ENCODE results near the gene COL16A1. TPM values are rescaled to one million over a fixed set of nuclear protein-coding genes. Genes with fewer than 3 reads are reported as not detected.

The COL16A1 gene
- total RNA-seq, 4 donors from 2014 or later: 14.3 to 135 (median 40.1) TPM

DNA sequence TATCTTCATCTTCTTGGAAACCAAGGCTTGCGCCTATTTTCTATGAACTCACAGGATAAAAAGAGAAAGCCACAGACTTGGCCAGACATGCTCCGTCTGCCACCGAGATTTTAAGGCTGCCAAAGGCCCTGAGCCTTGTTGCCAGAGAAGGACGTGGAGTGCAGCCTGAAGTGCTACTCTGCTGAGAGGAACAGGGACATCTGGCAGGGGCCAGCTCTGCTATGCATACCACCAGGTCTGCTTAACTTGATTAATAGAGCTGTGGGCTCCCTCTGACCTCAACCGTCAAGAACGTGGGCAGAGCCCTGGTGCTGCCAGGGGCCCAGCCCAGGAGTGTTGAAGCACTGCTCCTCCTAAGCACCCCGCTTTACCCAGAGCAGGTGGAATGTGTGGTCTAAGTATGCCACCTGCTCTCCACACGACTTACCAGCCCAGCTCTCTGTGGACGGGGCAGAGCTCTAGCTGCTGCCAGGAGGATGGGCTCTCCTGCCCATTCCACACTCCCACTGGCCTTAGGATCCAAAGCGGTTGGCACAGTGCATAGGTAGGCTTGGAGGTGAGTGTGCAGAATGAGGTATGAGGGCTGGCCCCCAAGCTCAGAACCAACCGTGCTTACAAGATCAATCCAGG is 75.8 kb downstream of the COL16A1 start:
- TF ChIP-seq POLR2A (IDR thresholded peaks at IDR 0.05) (no peak), EP300 (IDR thresholded peaks at IDR 0.05; ENCODE audit: low read depth) (no peak), POLR2AphosphoS5 (IDR thresholded peaks at IDR 0.05) (no peak)
- TF ChIP-seq, protein P1, sequence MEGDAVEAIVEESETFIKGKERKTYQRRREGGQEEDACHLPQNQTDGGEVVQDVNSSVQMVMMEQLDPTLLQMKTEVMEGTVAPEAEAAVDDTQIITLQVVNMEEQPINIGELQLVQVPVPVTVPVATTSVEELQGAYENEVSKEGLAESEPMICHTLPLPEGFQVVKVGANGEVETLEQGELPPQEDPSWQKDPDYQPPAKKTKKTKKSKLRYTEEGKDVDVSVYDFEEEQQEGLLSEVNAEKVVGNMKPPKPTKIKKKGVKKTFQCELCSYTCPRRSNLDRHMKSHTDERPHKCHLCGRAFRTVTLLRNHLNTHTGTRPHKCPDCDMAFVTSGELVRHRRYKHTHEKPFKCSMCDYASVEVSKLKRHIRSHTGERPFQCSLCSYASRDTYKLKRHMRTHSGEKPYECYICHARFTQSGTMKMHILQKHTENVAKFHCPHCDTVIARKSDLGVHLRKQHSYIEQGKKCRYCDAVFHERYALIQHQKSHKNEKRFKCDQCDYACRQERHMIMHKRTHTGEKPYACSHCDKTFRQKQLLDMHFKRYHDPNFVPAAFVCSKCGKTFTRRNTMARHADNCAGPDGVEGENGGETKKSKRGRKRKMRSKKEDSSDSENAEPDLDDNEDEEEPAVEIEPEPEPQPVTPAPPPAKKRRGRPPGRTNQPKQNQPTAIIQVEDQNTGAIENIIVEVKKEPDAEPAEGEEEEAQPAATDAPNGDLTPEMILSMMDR (IDR thresholded peaks at IDR 0.05): no peak
- H3K4me3 ChIP-seq: no peak overlapping the region
- peak overlapping the region; percentile 30 to 60 (median 46) for H3K27ac ChIP-seq
- in situ Hi-C loops (cut with MboI; ENCODE audit: low pct_ligation_motif_present in 1 of 4, low pct_unique_long_range_greater_than_20kb in 1 of 4, low sequenced_read_pairs in 3 of 4) (no loop called here), intact Hi-C loops (cut with DNase I; ENCODE audit: low total_unique reads) (no loop called here)
- peaks cover 0 to 27% (median 9%) of the 10 kb centered on the region in 4 donors for H3K36me3 ChIP-seq
- H3K9me3 ChIP-seq: no peaks in the 10 kb centered on the region
- H3K27me3 ChIP-seq: no peaks in the 10 kb centered on the region
- DNase-seq: no peak
- H3K4me1 ChIP-seq: peaks cover 8 to 26% (median 20%) of the 10 kb centered on the region in 4 donors
- WGBS, 2 donors (ENCODE audit: low coverage in 1 of 2): 80% methylated on average over 1 to 11 of the region's 11 CpGs

DNA sequence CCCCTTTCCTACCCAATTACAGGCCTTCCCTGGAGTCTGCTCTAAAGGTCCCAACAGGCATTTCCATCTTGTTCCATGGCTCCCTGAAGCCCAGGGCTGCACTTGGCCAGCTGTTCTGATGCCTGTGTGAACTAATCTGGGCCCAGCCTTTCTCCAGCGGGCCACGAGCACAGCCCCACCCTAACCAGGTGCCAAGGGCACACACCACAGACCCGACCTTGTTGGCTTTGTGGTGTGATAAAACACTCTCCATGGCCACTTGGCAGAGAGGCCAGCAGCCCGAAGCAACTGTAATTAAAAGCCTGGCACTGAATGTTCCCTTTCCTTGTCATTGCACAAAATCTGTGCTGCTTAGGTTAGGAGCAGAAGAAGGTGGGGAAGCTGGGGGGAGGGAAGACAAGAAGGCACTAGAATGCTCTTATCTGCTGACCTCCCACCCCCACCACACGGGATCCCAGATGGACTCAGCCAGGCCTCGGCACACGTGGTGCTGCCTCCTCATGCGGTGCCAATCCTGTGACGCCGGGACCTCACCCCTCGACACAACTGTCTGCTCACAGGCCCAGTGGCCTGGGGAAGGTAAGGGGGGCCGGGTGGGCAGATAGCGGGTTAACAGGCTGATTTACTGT is 76.4 kb downstream of the COL16A1 start:
- no peaks in the 10 kb centered on the region for H3K9me3 ChIP-seq
- peak overlapping the region; percentile 30 to 60 (median 46) for H3K27ac ChIP-seq
- H3K4me3 ChIP-seq: no peak overlapping the region
- no peaks in the 10 kb centered on the region for H3K27me3 ChIP-seq
- peaks cover 0 to 27% (median 9%) of the 10 kb centered on the region in 4 donors for H3K36me3 ChIP-seq
- peak; percentile 43 for DNase-seq
- in situ Hi-C loops (cut with MboI; ENCODE audit: low pct_ligation_motif_present in 1 of 4, low pct_unique_long_range_greater_than_20kb in 1 of 4, low sequenced_read_pairs in 3 of 4): no loop called here
- peak; percentile 39 for TF ChIP-seq POLR2A (IDR thresholded peaks at IDR 0.05)
- TF ChIP-seq, protein P1 (IDR thresholded peaks at IDR 0.05): no peak
- TF ChIP-seq POLR2AphosphoS5 (IDR thresholded peaks at IDR 0.05): peak in 2 of 3 donors; percentile 11 to 45
- no peak for TF ChIP-seq EP300 (IDR thresholded peaks at IDR 0.05; ENCODE audit: low read depth)
- H3K4me1 ChIP-seq: peaks cover 7 to 20% (median 18%) of the 10 kb centered on the region in 4 donors
- WGBS, 2 donors (ENCODE audit: low coverage in 1 of 2): 65% methylated on average over 13 of the region's 13 CpGs; no CpG with 5 or more reads in 1 of the 2 donors
- intact Hi-C loops (cut with DNase I; ENCODE audit: low total_unique reads): no loop called here

- intact Hi-C loops (cut with DNase I; ENCODE audit: low total_unique reads): no loop called here
- no peaks in the 10 kb centered on the region for H3K27me3 ChIP-seq
- H3K36me3 ChIP-seq: peaks cover 0 to 19% (median 6%) of the 10 kb centered on the region in 4 donors
- peak overlapping the region; percentile 21 to 60 (median 46) for H3K27ac ChIP-seq
- no peak for DNase-seq
- no peak overlapping the region for H3K4me3 ChIP-seq
- in situ Hi-C loops (cut with MboI; ENCODE audit: low pct_ligation_motif_present in 1 of 4, low pct_unique_long_range_greater_than_20kb in 1 of 4, low sequenced_read_pairs in 3 of 4): no loop called here
- TF ChIP-seq POLR2AphosphoS5 (IDR thresholded peaks at IDR 0.05) (no peak), POLR2A (IDR thresholded peaks at IDR 0.05) (no peak), EP300 (IDR thresholded peaks at IDR 0.05; ENCODE audit: low read depth) (no peak)
- TF ChIP-seq, protein P1 (IDR thresholded peaks at IDR 0.05): no peak
- peaks cover 7 to 19% (median 16%) of the 10 kb centered on the region in 4 donors for H3K4me1 ChIP-seq
- H3K9me3 ChIP-seq: no peaks in the 10 kb centered on the region
- 77% methylated on average over 23 of the region's 23 CpGs; no CpG with 5 or more reads in 1 of the 2 donors for WGBS, 2 donors (ENCODE audit: low coverage in 1 of 2)
Observed at GRCh38 chr1:31626223-31627207, 77.3 kb downstream of the COL16A1 start.

All from transverse colon (tissue), 4 donors.